Measurements from ENCODE around the gene TTC6.
"Not testable (repeated sequence)": the region's sequence is repeated elsewhere in the genome, so short reads cannot be mapped to it uniquely, and the experiment has no call there.

TTC6 gene

GRCh38 chr14:37594971-37595808 lies at the start of gene TTC6, which contains the start of gene FOXA1:
Gene TTC6 (plus strand): TSS chr14:37595629. CDS start chr14:37622065, 26,436 bp downstream.
Gene FOXA1 (minus strand): TSS chr14:37595249. CDS start chr14:37594972, 277 bp downstream.
- DNase-seq: no peak

GRCh38 chr14:37546621-37547447 lies 48.6 kb upstream of the TTC6 start:
- no peak for DNase-seq

GRCh38 chr14:37550511-37550910 lies 44.9 kb upstream of the TTC6 start:
- no peak for DNase-seq

GRCh38 chr14:37551119-37551518 lies 44.3 kb upstream of the TTC6 start:
- no peak for DNase-seq

- DNase-seq: no peak
Measured at GRCh38 chr14:37553935-37554550, 41.4 kb upstream of the TTC6 start.

GRCh38 chr14:37555596-37555995 lies 39.8 kb upstream of the TTC6 start:
- not testable (repeated sequence) for DNase-seq

- DNase-seq: no peak
Measured at GRCh38 chr14:37558740-37559139, 36.7 kb upstream of the TTC6 start.

- no peak for DNase-seq
Measured at GRCh38 chr14:37559386-37559785, 36.0 kb upstream of the TTC6 start.

- DNase-seq: no peak
Measured at GRCh38 chr14:37563189-37563588, 32.2 kb upstream of the TTC6 start.

GRCh38 chr14:37565550-37565949 lies 29.9 kb upstream of the TTC6 start:
- no peak for DNase-seq

- no peak for DNase-seq
Measured at GRCh38 chr14:37566811-37567371, 28.5 kb upstream of the TTC6 start.

GRCh38 chr14:37569729-37570128 lies 25.7 kb upstream of the TTC6 start:
- DNase-seq: no peak

GRCh38 chr14:37571391-37571790 lies 24.0 kb upstream of the TTC6 start:
- no peak for DNase-seq

- DNase-seq: no peak
Measured at GRCh38 chr14:37573356-37573755, 22.1 kb upstream of the TTC6 start.

- DNase-seq: no peak
Measured at GRCh38 chr14:37579274-37579673, 16.2 kb upstream of the TTC6 start.

GRCh38 chr14:37580146-37580545 lies 15.3 kb upstream of the TTC6 start:
- DNase-seq: no peak

GRCh38 chr14:37583358-37584210 lies 11.8 kb upstream of the TTC6 start:
- DNase-seq: no peak

GRCh38 chr14:37584211-37585100 lies 11.0 kb upstream of the TTC6 start:
- no peak for DNase-seq

- no peak for DNase-seq
Measured at GRCh38 chr14:37585101-37585511, 10.3 kb upstream of the TTC6 start.

- no peak for DNase-seq
Measured at GRCh38 chr14:37585971-37586796, 9.2 kb upstream of the TTC6 start.
